Type B pancreatic cell (in vitro differentiated cells): ENCODE data around the gene GNB1. TPM values are rescaled to one million over a fixed set of nuclear protein-coding genes. Genes with fewer than 3 reads are reported as not detected.
A peak's percentile ranks its signal among the peaks of the same experiment; 100 is the strongest.

ENCODE experiments used
- DNase-seq: peaks from one replicate; pipeline ENCODE4 v3.0.0; 2021; ENCODE audit warnings: mixed read lengths; ENCODE audit not compliant: unreplicated experiment; ENCODE audit errors: extremely low spot score
- H3K27ac Mint-ChIP-seq: 2 replicates; pipeline ENCODE4 v1.8.0; 2021; ENCODE audit warnings: mild to moderate bottlenecking, mixed read lengths
- H3K27me3 Mint-ChIP-seq: 2 replicates; pipeline ENCODE4 v1.8.0; 2021; ENCODE audit warnings: mixed read lengths
- H3K36me3 Mint-ChIP-seq: 2 replicates; pipeline ENCODE4 v1.8.0; 2021; ENCODE audit warnings: mixed read lengths
- H3K4me1 Mint-ChIP-seq: one replicate; pipeline ENCODE4 v1.8.0; 2021; ENCODE audit warnings: mixed read lengths; ENCODE audit not compliant: unreplicated experiment
- H3K4me3 Mint-ChIP-seq: 2 replicates; pipeline ENCODE4 v1.8.0; 2021; ENCODE audit warnings: mild to moderate bottlenecking, mixed read lengths
- H3K9me3 Mint-ChIP-seq: 2 replicates; pipeline ENCODE4 v1.8.0; 2021; ENCODE audit warnings: mixed read lengths
- total RNA-seq: library from RNA; stranded (reverse); gene quantifications from 2 replicates; pipeline ENCODE4 v1.2.1, GENCODE V29; 2021; ENCODE audit warnings: low replicate concordance
- TF ChIP-seq, protein P1 (sequence below): fragments of 200-600 bp; sonication (generic); conservative IDR thresholded peaks from 2 replicates; pipeline ENCODE4 v1.5.0; 2021; ENCODE audit warnings: antibody characterized with exemption, mild to moderate bottlenecking

Gene GNB1
- total RNA-seq, 1 donor from 2014 or later = 297 TPM

DNA sequence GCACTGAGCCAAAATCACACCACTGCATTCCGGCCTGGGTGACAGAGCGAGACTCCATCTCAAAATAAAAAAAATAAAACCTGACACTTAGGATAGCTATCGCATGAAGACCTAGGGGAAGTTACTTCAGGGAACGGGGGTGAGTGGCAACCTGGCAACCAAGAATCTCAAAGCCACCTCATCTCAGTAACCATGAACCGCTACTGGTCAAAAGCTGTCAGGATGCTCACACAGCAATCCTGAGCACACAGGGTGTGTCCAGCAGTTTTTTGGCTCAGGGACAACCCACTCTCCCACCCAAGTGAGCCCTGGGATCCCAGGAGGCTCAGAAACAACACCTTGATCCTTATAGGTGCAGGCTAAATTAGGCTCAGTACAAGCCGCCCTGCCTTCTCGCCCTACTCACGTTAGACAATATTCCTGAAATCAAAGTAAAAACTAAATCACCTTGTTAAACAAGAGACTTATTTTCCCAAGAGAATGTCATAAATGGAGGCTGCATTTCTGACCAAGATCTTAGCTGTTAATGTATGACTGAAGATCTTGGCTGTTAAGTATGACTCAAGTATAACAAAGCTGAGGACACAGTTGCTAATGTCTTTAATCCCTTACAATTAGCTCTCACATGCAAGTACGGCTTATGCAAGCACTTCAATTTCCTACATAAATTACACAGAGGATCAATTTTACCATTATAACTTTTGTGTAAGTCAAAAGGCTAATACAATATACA lies 64.4 kb downstream of the GNB1 start:
- no peak overlapping the region for H3K4me3 Mint-ChIP-seq
- no peaks in the 10 kb centered on the region for H3K9me3 Mint-ChIP-seq
- no peaks in the 10 kb centered on the region for H3K27me3 Mint-ChIP-seq

GRCh38 chr1:1825217-1825616 lies 65.7 kb downstream of the GNB1 start:
- Mint-ChIP-seq H3K4me3 (no peak overlapping the region), H3K27ac (no peak overlapping the region), H3K4me1 (peaks cover 15% of the 10 kb centered on the region)

More for the DNA sequence above, 64.4 kb downstream of the GNB1 start:
- peaks cover 19% of the 10 kb centered on the region for H3K36me3 Mint-ChIP-seq
- peak overlapping the region; percentile 42 for H3K27ac Mint-ChIP-seq
- DNase-seq = no peak
- H3K4me1 Mint-ChIP-seq = peaks cover 15% of the 10 kb centered on the region
- TF ChIP-seq, protein P1, sequence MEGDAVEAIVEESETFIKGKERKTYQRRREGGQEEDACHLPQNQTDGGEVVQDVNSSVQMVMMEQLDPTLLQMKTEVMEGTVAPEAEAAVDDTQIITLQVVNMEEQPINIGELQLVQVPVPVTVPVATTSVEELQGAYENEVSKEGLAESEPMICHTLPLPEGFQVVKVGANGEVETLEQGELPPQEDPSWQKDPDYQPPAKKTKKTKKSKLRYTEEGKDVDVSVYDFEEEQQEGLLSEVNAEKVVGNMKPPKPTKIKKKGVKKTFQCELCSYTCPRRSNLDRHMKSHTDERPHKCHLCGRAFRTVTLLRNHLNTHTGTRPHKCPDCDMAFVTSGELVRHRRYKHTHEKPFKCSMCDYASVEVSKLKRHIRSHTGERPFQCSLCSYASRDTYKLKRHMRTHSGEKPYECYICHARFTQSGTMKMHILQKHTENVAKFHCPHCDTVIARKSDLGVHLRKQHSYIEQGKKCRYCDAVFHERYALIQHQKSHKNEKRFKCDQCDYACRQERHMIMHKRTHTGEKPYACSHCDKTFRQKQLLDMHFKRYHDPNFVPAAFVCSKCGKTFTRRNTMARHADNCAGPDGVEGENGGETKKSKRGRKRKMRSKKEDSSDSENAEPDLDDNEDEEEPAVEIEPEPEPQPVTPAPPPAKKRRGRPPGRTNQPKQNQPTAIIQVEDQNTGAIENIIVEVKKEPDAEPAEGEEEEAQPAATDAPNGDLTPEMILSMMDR = no peak

GRCh38 chr1:1819762-1820161 lies 71.1 kb downstream of the GNB1 start:
- Mint-ChIP-seq H3K9me3 (no peaks in the 10 kb centered on the region), H3K36me3 (peaks cover 16% of the 10 kb centered on the region), H3K27ac (no peak overlapping the region), H3K4me1 (no peaks in the 10 kb centered on the region), H3K27me3 (no peaks in the 10 kb centered on the region), H3K4me3 (no peak overlapping the region)
- TF ChIP-seq, protein P1 = no peak
- no peak for DNase-seq

More at GRCh38 chr1:1825217-1825616, 65.7 kb downstream of the GNB1 start:
- no peak for DNase-seq
- TF ChIP-seq, protein P1 = no peak
- Mint-ChIP-seq H3K9me3 (no peaks in the 10 kb centered on the region), H3K36me3 (peaks cover 19% of the 10 kb centered on the region), H3K27me3 (no peaks in the 10 kb centered on the region)

DNA sequence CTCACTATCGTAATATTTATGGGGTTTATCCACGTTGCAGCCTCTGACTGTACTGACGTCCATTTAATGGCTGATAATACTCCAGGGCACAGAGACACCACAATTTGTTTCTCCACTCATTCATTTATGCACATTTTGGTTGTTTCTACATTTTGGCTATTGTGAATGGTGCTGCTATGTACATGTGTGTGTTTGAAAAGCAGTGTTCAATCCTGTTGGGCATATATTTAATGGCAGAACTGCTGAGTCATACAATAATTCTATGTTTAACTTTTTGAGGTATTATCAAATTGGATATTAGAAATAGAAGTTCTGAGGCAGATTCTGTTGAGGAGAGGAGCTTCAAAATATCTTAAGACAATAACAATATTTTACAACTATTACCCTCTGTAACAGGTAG lies 73.7 kb downstream of the GNB1 start:
- no peaks in the 10 kb centered on the region for H3K9me3 Mint-ChIP-seq
- no peak overlapping the region for H3K27ac Mint-ChIP-seq
- no peaks in the 10 kb centered on the region for H3K27me3 Mint-ChIP-seq
- peaks cover 18% of the 10 kb centered on the region for H3K36me3 Mint-ChIP-seq
- H3K4me1 Mint-ChIP-seq = no peaks in the 10 kb centered on the region
- TF ChIP-seq, protein P1 = no peak
- no peak for DNase-seq
- H3K4me3 Mint-ChIP-seq = no peak overlapping the region

GRCh38 chr1:1815606-1816281 lies 75.1 kb downstream of the GNB1 start:
- TF ChIP-seq, protein P1 = no peak
- DNase-seq = no peak
- H3K9me3 Mint-ChIP-seq = no peaks in the 10 kb centered on the region
- H3K27me3 Mint-ChIP-seq = no peaks in the 10 kb centered on the region
- no peak overlapping the region for H3K4me3 Mint-ChIP-seq
- peaks cover 18% of the 10 kb centered on the region for H3K36me3 Mint-ChIP-seq
- peak overlapping the region; percentile 59 for H3K27ac Mint-ChIP-seq
- H3K4me1 Mint-ChIP-seq = no peaks in the 10 kb centered on the region
